Suprapubic skin (tissue), 4 donors: Measurements from ENCODE around the gene SLC34A3. TPM values are rescaled to one million over a fixed set of nuclear protein-coding genes. Genes with fewer than 3 reads are reported as not detected.

Experiments used
- DNase-seq, 2 donors: peaks; one replicate each; pipeline ENCODE4 v3.0.0-alpha.2; 2019; ENCODE audit warnings: low spot score in 2 of 2
- H3K27ac ChIP-seq: fragments of 200-600 bp; sonication (generic); one replicate; pipeline ENCODE4 v1.5.1; 2019
- H3K27me3 ChIP-seq: fragments of 200-600 bp; sonication (generic); one replicate; pipeline ENCODE4 v1.5.1; 2019
- H3K36me3 ChIP-seq: fragments of 200-600 bp; sonication (generic); one replicate; pipeline ENCODE4 v1.5.1; 2019
- H3K4me1 ChIP-seq: fragments of 200-600 bp; sonication (generic); one replicate; pipeline ENCODE4 v1.5.1; 2019
- H3K4me3 ChIP-seq: fragments of 200-600 bp; sonication (generic); one replicate; pipeline ENCODE4 v1.5.1; 2019; ENCODE audit warnings: mild to moderate bottlenecking
- H3K9me3 ChIP-seq: fragments of 200-600 bp; sonication (generic); one replicate; pipeline ENCODE4 v1.5.1; 2019
- CTCF ChIP-seq, 2 donors: fragments of 200-600 bp in 1 of 2; fragments of 450-650 bp in 1 of 2; sonication (generic) in 1 of 2; IDR thresholded peaks; one replicate each; pipeline ENCODE4 v1.5.1; 2016 to 2019; ENCODE audit warnings: antibody characterized with exemption in 2 of 2, mild to moderate bottlenecking in 1 of 2, moderate library complexity in 1 of 2
- EP300 ChIP-seq: sonication (generic); formaldehyde crosslinking; IDR thresholded peaks from one replicate; pipeline ENCODE4 v1.6.1; 2017; ENCODE audit warnings: antibody characterized with exemption
- POLR2A ChIP-seq, 2 donors: fragments of 450-650 bp; IDR thresholded peaks; one replicate each; pipeline ENCODE4 v1.6.1; 2017; ENCODE audit warnings: antibody characterized with exemption in 2 of 2, mild to moderate bottlenecking in 2 of 2, moderate library complexity in 2 of 2
- POLR2AphosphoS5 ChIP-seq, 3 donors: sonication (generic); formaldehyde crosslinking; IDR thresholded peaks; one replicate each; pipeline ENCODE4 v1.6.1; 2017; ENCODE audit warnings: antibody characterized with exemption in 3 of 3
- WGBS: methylation state at CpG from one replicate; pipeline ENCODE4 v1.1.5; 2018; 5-methylcytosine and 5-hydroxymethylcytosine counted together
- total RNA-seq, 4 donors: library from RNA; depleted of rRNA; stranded (reverse); fragments of >200 nt; gene quantifications; one replicate each; pipeline ENCODE4 v1.1.0, GENCODE V29; 2016

SLC34A3 gene
- total RNA-seq, 4 donors from 2014 or later: 0.34 TPM; not detected in 3

GRCh38 chr9:137223078-137223970 is 7.4 kb upstream of the SLC34A3 start:
- Histone ChIP-seq H3K4me1 (peaks cover 63% of the 10 kb centered on the region), H3K27me3 (peaks cover 3% of the 10 kb centered on the region), H3K27ac (peak overlapping the region; percentile 85), H3K36me3 (no peaks in the 10 kb centered on the region), H3K9me3 (no peaks in the 10 kb centered on the region), H3K4me3 (peak overlapping the region; percentile 63)
- TF ChIP-seq POLR2AphosphoS5 (IDR thresholded peaks at IDR 0.05): no peak
- no peak for TF ChIP-seq EP300
- no peak for TF ChIP-seq CTCF (IDR thresholded peaks at IDR 0.05)
- TF ChIP-seq POLR2A (IDR thresholded peaks at IDR 0.05): no peak
- WGBS: 0% methylated on average over 15 of the region's 63 CpGs
- peak; percentile 99 for DNase-seq

DNA sequence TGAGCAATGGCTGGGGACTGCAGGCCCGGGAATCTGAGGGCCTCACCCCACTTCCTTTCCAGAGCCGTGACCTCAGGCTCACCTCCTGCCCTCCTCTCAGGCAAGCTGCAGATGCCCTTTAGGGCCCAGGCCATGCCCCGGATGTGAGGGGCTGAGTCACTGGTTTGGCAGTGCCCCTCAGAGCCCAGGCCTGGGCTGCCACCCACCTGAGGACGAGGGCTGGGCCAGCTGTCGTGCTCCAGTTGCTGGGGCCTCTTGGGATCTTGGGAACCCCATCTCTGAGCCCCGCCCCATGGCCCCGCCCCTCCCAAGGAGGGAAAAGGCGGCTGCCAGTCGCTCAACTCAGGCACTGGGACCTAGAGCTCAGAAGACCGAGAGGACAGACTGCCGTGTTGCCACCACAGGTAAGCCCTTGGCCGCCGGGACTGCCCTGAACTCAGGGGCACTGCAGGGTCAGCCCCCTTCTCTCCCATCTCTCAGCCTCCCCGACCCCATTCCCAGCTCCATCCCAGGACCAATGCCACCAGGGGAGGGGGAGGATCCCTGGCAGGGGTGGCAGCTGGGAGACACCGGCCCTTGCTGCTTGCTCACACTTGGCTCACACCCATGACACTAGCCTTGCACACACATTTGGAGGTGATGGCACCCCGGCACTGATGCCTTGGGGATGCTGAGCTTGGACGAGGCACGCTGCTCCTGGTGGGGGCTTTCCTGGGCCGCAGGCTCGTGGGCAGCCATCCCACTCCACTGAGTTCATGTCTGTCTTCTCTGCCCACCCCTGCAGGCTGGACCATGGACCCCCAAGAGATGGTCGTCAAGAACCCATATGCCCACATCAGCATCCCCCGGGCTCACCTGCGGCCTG is 5.6 kb upstream of the SLC34A3 start, which contains the start of gene CYSRT1:
Gene CYSRT1, plus strand, starts transcription at position 345 of the 865 bp plus-strand sequence. Its CDS starts 448 bp downstream, at position 793.
- H3K27ac ChIP-seq: peak within 1 kb of the TSS; percentile 85
- no peaks in the 10 kb centered on the region for H3K36me3 ChIP-seq
- peak within 1 kb of the TSS; percentile 63 for H3K4me3 ChIP-seq
- DNase-seq: no peak
- H3K4me1 ChIP-seq: peaks cover 55% of the 10 kb centered on the region
- no peak for TF ChIP-seq POLR2A (IDR thresholded peaks at IDR 0.05)
- TF ChIP-seq CTCF (IDR thresholded peaks at IDR 0.05): no peak
- TF ChIP-seq POLR2AphosphoS5 (IDR thresholded peaks at IDR 0.05): no peak
- TF ChIP-seq EP300: no peak
- no peaks in the 10 kb centered on the region for H3K9me3 ChIP-seq
- 30% methylated on average over 2 of the region's 23 CpGs for WGBS
- H3K27me3 ChIP-seq: peaks cover 20% of the 10 kb centered on the region

DNA sequence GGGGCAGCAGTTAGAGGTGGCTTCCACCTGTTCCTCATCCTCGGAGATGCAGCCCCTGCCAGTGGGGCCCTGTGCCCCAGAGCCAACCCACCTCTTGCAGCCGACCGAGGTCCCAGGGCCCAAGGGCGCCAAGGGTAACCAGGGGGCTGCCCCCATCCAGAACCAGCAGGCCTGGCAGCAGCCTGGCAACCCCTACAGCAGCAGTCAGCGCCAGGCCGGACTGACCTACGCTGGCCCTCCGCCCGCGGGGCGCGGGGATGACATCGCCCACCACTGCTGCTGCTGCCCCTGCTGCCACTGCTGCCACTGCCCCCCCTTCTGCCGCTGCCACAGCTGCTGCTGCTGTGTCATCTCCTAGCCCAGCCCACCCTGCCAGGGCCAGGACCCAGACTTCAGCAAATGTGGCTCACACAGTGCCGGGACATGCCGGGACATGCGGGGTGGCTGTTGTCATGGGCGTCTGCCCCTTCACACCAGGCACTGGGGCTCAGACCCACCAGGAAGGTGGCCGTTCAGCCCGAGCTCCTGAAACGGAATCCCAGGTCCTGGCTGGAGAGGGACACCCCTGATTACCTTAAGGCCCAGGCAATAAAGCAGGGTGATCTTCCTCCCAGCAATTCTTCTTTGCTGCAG is 4.9 kb upstream of the SLC34A3 start:
- H3K27me3 ChIP-seq: peaks cover 27% of the 10 kb centered on the region
- WGBS: 79% methylated on average over 8 of the region's 21 CpGs
- no peak for DNase-seq
- no peaks in the 10 kb centered on the region for H3K9me3 ChIP-seq
- H3K36me3 ChIP-seq: no peaks in the 10 kb centered on the region
- no peak overlapping the region for H3K4me3 ChIP-seq
- TF ChIP-seq EP300: no peak
- peak overlapping the region; percentile 24 for H3K27ac ChIP-seq
- H3K4me1 ChIP-seq: peaks cover 55% of the 10 kb centered on the region

DNA sequence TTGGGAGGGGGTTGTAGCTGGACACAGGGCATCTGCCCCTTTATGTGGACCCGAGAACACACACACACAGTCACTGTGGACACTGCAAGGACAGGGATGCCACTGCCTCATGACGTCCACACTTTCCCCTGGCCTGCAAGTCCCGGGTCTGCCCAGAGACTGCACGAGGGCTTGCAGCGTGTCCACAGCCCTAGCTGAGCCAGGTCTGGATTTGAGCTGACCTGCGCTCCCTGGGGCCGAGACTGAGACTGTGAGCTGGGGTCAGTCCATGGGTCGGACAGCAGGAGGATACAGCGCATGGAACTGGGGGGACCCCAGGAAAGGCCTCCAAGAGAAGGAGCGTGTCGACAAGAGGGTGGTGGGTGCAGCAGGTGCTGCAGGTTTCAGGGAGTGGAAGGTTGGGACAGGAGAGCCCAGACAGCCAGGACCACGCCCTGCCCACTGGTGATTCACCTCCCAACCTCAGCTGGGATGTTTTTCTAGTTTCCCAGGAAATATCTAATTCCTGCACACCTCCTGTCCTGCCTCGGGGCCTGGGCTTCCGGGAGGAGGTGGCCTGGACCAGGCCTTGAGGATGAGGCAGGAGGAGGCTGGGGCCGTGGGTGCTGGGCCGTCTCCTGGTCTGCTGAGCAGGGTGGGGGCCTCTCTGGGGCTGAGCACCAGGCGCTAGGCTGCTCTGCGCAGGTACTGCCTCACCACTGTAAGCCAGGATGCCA is 4.2 kb upstream of the SLC34A3 start:
- H3K36me3 ChIP-seq: no peaks in the 10 kb centered on the region
- no peak for DNase-seq
- peaks cover 53% of the 10 kb centered on the region for H3K4me1 ChIP-seq
- H3K27me3 ChIP-seq: peaks cover 34% of the 10 kb centered on the region
- no peaks in the 10 kb centered on the region for H3K9me3 ChIP-seq
- H3K27ac ChIP-seq: peak overlapping the region; percentile 24
- TF ChIP-seq CTCF (IDR thresholded peaks at IDR 0.05): no peak
- no peak for TF ChIP-seq POLR2A (IDR thresholded peaks at IDR 0.05)
- TF ChIP-seq POLR2AphosphoS5 (IDR thresholded peaks at IDR 0.05): no peak
- no peak for TF ChIP-seq EP300
- WGBS: 47% methylated on average over 18 of the region's 18 CpGs
- H3K4me3 ChIP-seq: no peak overlapping the region
